Adrenal gland (tissue), 12 donors: ENCODE data around the gene AQP2. TPM values are rescaled to one million over a fixed set of nuclear protein-coding genes. Genes with fewer than 3 reads are reported as not detected.

ENCODE experiments used
- DNase-seq, 7 donors: peaks; one replicate each; pipeline ENCODE4 v3.0.0-alpha.2; 2019 to 2020
- H3K27ac ChIP-seq, 5 donors: fragments of 200-600 bp; sonication (generic) in 4 of 5; 1 replicate in 3 of 5; 2 replicates in 2 of 5; pipeline versions ENCODE4 v1.5.1 to v1.8.0; 2016 to 2020; ENCODE audit warnings: mild to moderate bottlenecking in 1 of 5
- H3K27me3 ChIP-seq: fragments of 200-600 bp; 2 replicates; pipeline ENCODE4 v1.8.0; 2021
- H3K36me3 ChIP-seq, 2 donors: fragments of 200-600 bp; replicated peaks in 1 of 2; 1 replicate in 1 of 2; 2 replicates in 1 of 2; pipeline versions ENCODE4 v1.5.1 to v1.8.0; 2018 to 2022
- H3K4me1 ChIP-seq, 2 donors: fragments of 200-600 bp; replicated peaks in 1 of 2; 1 replicate in 1 of 2; 2 replicates in 1 of 2; pipeline versions ENCODE4 v1.5.1 to v1.8.0; 2018 to 2021
- H3K4me3 ChIP-seq, 4 donors: fragments of 200-600 bp; sonication (generic) in 3 of 4; one replicate each; pipeline ENCODE4 v1.5.1; 2016 to 2018
- H3K9me3 ChIP-seq, 3 donors: fragments of 200-600 bp; sonication (generic) in 1 of 3; replicated peaks in 1 of 3; 1 replicate in 2 of 3; 2 replicates in 1 of 3; pipeline versions ENCODE4 v1.5.1 to v1.8.0; 2016 to 2021
- CTCF ChIP-seq, 6 experiments: fragments of 450-650 bp in 4 of 6; fragments of 200-600 bp in 2 of 6; sonication (generic) in 1 of 6; IDR thresholded peaks; 1 replicate in 5 of 6; 2 replicates in 1 of 6; pipeline versions ENCODE4 v1.5.1 to v1.8.0; 2016 to 2021; ENCODE audit warnings: antibody characterized with exemption in 6 of 6, mild to moderate bottlenecking in 2 of 6, moderate library complexity in 1 of 6
- POLR2A ChIP-seq, 2 donors: fragments of 450-650 bp; IDR thresholded peaks; one replicate each; pipeline ENCODE4 v1.6.1; 2017; ENCODE audit warnings: antibody characterized with exemption in 2 of 2, mild to moderate bottlenecking in 2 of 2, moderate library complexity in 1 of 2
- WGBS, 4 donors: extraction: QIAGEN DNeasy Blood & Tissue Kit in 2 of 4; methylation state at CpG; one replicate each; pipeline versions ENCODE4 v1.1.5 to v1.1.7; 2013 to 2017; 5-methylcytosine and 5-hydroxymethylcytosine counted together
- intact Hi-C, 2 donors: fragments of 100-400 bp; cut with DNase I; formaldehyde crosslinking; loops; one replicate each; pipeline versions ENCODE4 v1.14.1 to v1.15.0; 2022 to 2023
- polyA plus RNA-seq, 3 donors: library from polyadenylated mRNA; stranded (reverse); fragments of 200-250 nt in 2 of 3; fragments of 350-450 nt in 1 of 3; fragmentation: Illumina TruSeq in 1 of 3; extraction: RNeasy Lipid Tissue Mini Kit (QIAGEN cat#74804) in 1 of 3; gene quantifications; one replicate each; pipeline ENCODE4 v1.2.3, GENCODE V29; 2013 to 2014
- total RNA-seq, 9 donors: library from RNA; depleted of rRNA in 4 of 9; stranded (reverse); fragments of >200 nt in 4 of 9; fragments of 120-200 nt in 1 of 9; fragmentation: NEBNext Ultra II Directional in 1 of 9; extraction: Animal tissue kit (Norgen Biotek cat#: 25700) in 1 of 9; gene quantifications; one replicate each; pipeline versions ENCODE4 v1.1.0 to v1.2.4, GENCODE V29; 2013 to 2023
- donor health status: healthy with polysubstance abuse.
- donor health status: Bipolar disorder and iron deficiency.
- donor health status: DM: yes; HTN: yes; CAD: no.
- donor health status: DM: no; HTN: no; CAD: no.
- donor health status: DM: no; HTN: no; CAD: no.
- donor health status: DM: yes; HTN: yes; CAD: no.

The AQP2 gene
- total and polyA plus RNA-seq, 12 donors, result 0.10 to 81.0 (median 2.4) TPM; not detected in 1

GRCh38 chr12:49978125-49978524 lies 27.6 kb downstream of the AQP2 start:
- peaks cover 0 to 5% of the 10 kb centered on the region in 2 donors for H3K4me1 ChIP-seq
- no peaks in the 10 kb centered on the region for H3K9me3 ChIP-seq
- intact Hi-C loops, result no loop called here
- H3K27ac ChIP-seq, result peak overlapping the region in 1 of 5 donors; percentile 26
- no peak overlapping the region for H3K4me3 ChIP-seq
- WGBS, 4 donors, result 76 to 83% (median 80%) methylated on average over 4 of the region's 4 CpGs
- H3K36me3 ChIP-seq, result no peaks in the 10 kb centered on the region
- TF ChIP-seq CTCF (IDR thresholded peaks at IDR 0.05) (no peak), POLR2A (IDR thresholded peaks at IDR 0.05) (no peak)
- no peaks in the 10 kb centered on the region for H3K27me3 ChIP-seq
- DNase-seq, result no peak

GRCh38 chr12:49979016-49979586 lies 28.6 kb downstream of the AQP2 start:
- no peaks in the 10 kb centered on the region for H3K36me3 ChIP-seq
- WGBS, 4 donors, result 67 to 93% (median 84%) methylated on average over 10 of the region's 10 CpGs
- peak in 1 of 7 donors; percentile 85 for DNase-seq
- H3K27ac ChIP-seq, result peak overlapping the region in 1 of 5 donors; percentile 17
- H3K9me3 ChIP-seq, result no peaks in the 10 kb centered on the region
- intact Hi-C loops, result no loop called here
- H3K4me3 ChIP-seq, result no peak overlapping the region
- H3K27me3 ChIP-seq, result no peaks in the 10 kb centered on the region
- H3K4me1 ChIP-seq, result peaks cover 0 to 5% of the 10 kb centered on the region in 2 donors
- TF ChIP-seq POLR2A (IDR thresholded peaks at IDR 0.05), result no peak
- TF ChIP-seq CTCF (IDR thresholded peaks at IDR 0.05), result no peak

- 73 to 90% (median 83%) methylated on average over 3 of the region's 3 CpGs for WGBS, 4 donors
- peak in 1 of 7 donors; percentile 25 for DNase-seq
- intact Hi-C loops, result no loop called here
These were observed 29.3 kb downstream of the AQP2 start for GRCh38 chr12:49979791-49980190.

More at GRCh38 chr12:49979791-49980190, 29.3 kb downstream of the AQP2 start:
- Histone ChIP-seq H3K4me3 (no peak overlapping the region), H3K36me3 (no peaks in the 10 kb centered on the region), H3K27me3 (no peaks in the 10 kb centered on the region), H3K9me3 (no peaks in the 10 kb centered on the region), H3K4me1 (peaks cover 0 to 5% of the 10 kb centered on the region in 2 donors), H3K27ac (peak overlapping the region in 1 of 5 donors; percentile 17)
- no peak for TF ChIP-seq CTCF (IDR thresholded peaks at IDR 0.05)
- no peak for TF ChIP-seq POLR2A (IDR thresholded peaks at IDR 0.05)
